ENCODE measurements around the gene MPV17. TPM values are rescaled to one million over a fixed set of nuclear protein-coding genes. Genes with fewer than 3 reads are reported as not detected.
A peak's percentile ranks its signal among the peaks of the same experiment; 100 is the strongest.

MPV17 gene
- total and polyA plus RNA-seq, 8 donors = 24.8 to 71.8 (median 35.1) TPM

DNA sequence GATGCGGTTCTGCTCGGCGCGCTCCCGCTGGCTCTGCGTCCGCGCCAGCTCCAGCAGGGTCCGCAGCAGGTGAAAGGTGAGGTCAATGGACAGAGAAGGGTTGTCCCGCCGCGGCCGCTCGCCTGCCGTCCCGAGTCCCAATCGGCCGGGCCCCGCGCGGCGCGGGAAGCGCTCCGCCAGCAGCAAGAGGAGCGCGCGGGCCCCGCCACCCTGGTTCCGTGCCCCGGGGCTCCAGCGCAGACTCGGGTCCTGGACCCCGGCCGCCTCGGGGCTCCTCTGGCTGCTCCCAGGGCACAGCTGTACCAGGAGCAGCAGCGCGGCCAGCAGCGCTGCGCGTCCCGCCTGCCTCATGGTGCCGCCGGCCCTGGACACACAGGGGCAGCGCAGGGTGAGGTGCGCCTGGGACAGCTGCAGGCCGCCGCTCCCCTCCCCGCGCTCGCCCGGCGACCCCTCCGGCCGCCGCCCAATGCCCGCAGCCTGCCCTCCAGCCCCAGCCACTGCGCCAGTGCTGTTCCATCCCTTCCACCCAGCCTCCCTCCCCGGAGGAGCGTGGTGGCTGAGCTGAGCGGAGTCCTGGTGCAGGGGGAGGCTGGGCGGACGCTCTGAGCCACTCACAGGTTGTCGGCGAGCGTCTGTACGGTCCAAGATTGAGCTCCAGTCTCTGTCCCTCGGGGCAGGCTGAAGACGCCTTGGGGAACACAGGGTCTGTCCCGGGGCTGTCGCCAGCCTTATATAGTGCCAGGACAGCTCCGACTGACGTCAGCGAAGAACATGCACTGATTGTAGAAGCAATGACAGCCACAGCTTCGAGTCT lies 15.1 kb downstream of the MPV17 start:
- Histone ChIP-seq H3K27ac (no peak overlapping the region), H3K36me3 (no peaks in the 10 kb centered on the region), H3K27me3 (peaks cover 0 to 12% (median 3%) of the 10 kb centered on the region in 4 donors), H3K4me1 (peaks cover 0 to 11% (median 8%) of the 10 kb centered on the region in 3 donors), H3K9me3 (no peaks in the 10 kb centered on the region), H3K4me3 (no peak overlapping the region)
- 6 to 9% methylated on average over 58 to 75 of the region's 75 CpGs for WGBS, 2 donors
- ATAC-seq = peak in 1 of 4 donors; percentile 19
- intact Hi-C loops (cut with DNase I) = no loop called here
- DNase-seq = peak in 2 of 6 donors; percentile 58 to 67
- FAIRE-seq = no peak
- TF ChIP-seq, protein P1, sequence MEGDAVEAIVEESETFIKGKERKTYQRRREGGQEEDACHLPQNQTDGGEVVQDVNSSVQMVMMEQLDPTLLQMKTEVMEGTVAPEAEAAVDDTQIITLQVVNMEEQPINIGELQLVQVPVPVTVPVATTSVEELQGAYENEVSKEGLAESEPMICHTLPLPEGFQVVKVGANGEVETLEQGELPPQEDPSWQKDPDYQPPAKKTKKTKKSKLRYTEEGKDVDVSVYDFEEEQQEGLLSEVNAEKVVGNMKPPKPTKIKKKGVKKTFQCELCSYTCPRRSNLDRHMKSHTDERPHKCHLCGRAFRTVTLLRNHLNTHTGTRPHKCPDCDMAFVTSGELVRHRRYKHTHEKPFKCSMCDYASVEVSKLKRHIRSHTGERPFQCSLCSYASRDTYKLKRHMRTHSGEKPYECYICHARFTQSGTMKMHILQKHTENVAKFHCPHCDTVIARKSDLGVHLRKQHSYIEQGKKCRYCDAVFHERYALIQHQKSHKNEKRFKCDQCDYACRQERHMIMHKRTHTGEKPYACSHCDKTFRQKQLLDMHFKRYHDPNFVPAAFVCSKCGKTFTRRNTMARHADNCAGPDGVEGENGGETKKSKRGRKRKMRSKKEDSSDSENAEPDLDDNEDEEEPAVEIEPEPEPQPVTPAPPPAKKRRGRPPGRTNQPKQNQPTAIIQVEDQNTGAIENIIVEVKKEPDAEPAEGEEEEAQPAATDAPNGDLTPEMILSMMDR (IDR thresholded peaks at IDR 0.05) = no peak

DNA sequence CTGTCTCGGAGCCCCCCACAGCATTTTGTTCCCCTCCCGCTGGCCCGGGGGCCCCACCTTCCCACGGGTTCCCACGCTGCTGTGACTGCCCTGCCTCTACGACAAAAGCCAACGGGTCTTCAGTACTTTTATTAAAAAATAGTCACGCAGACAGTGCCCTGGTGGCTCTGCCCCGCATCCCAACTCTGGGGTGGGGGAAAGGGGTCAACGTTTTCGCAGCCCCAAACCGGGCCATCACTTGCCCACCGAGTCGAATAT lies 15.7 kb downstream of the MPV17 start:
- Histone ChIP-seq H3K9me3 (no peaks in the 10 kb centered on the region), H3K36me3 (no peaks in the 10 kb centered on the region), H3K4me1 (peaks cover 0 to 11% (median 8%) of the 10 kb centered on the region in 3 donors), H3K27me3 (peaks cover 0 to 12% (median 3%) of the 10 kb centered on the region in 4 donors), H3K4me3 (no peak overlapping the region), H3K27ac (no peak overlapping the region)
- intact Hi-C loops (cut with DNase I) = no loop called here
- WGBS, 2 donors = 8 to 9% methylated on average over 11 to 14 of the region's 14 CpGs
- DNase-seq = no peak
- no peak for FAIRE-seq
- TF ChIP-seq, protein P1 (IDR thresholded peaks at IDR 0.05) = no peak
- ATAC-seq = no peak

DNA sequence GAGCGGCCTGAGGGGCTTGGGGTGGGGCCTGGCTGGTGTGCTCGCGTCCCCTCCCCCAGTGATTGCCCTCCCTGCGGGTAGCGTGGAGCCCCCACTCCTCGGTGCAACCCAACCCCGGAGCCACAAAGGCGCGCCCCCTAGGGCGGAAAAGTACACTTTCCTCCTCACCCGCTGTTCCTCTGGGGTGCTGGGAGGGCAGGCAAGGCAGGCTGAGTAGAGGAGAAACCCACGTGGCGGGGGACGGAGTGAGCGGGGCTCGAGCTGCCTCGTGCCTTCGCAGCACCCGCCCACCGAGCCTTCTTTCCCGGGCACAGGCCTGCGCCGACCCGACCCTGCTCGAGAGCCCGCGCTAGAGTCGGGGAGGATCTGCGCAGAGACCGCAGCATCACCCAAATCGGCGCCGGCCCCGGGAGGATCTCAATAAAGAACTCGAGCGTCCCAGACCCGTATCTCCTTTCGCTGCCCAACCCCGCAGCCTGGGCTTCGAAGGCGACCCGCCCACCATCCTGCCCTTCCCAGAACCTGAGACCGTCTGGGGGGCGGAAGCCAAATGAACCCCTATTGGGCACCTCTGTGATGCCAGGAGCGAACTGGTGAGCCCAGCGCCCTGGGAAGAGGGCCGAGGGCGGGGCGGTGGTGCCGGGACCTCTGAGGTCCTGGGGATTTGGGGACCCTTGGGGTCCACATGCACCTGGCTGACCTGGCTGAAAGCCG lies 16.2 kb downstream of the MPV17 start:
- Histone ChIP-seq H3K4me3 (no peak overlapping the region), H3K36me3 (no peaks in the 10 kb centered on the region), H3K27me3 (peaks cover 0 to 12% (median 3%) of the 10 kb centered on the region in 4 donors), H3K4me1 (peaks cover 0 to 11% (median 8%) of the 10 kb centered on the region in 3 donors), H3K9me3 (no peaks in the 10 kb centered on the region), H3K27ac (no peak overlapping the region)
- 6 to 7% methylated on average over 42 to 51 of the region's 51 CpGs for WGBS, 2 donors
- TF ChIP-seq, protein P1 (IDR thresholded peaks at IDR 0.05) = no peak
- ATAC-seq (peak in 3 of 4 donors; percentile 2 to 9 (median 8)), FAIRE-seq (no peak), DNase-seq (peak in 2 of 6 donors; percentile 61 to 80)
- intact Hi-C loops (cut with DNase I) = no loop called here

DNA sequence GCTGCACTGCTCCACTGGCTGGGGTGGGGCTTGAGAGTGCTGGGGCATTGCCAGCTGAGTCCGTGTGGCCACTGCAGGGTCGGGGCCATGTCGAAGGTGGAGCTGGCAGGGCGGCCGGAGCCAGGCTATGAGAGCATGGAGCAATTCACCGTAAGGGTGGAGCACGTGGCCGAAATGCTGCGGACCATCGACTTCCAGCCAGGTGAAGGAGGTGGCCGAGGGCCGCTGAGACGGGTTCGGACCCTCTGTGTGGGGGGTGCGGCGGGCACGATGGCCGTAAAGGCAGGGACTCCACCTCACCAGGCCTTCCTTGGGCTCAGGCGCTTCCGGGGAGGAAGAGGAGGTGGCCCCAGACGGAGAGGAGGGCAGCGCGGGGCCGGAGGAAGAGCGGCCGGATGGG lies 16.8 kb downstream of the MPV17 start:
- ATAC-seq (peak in 3 of 4 donors; percentile 3 to 5 (median 4)), DNase-seq (peak in 4 of 6 donors; percentile 21 to 61 (median 43)), FAIRE-seq (no peak)
- H3K9me3 ChIP-seq = no peaks in the 10 kb centered on the region
- TF ChIP-seq, protein P1 (IDR thresholded peaks at IDR 0.05) = no peak
- no peak overlapping the region for H3K27ac ChIP-seq
- no peaks in the 10 kb centered on the region for H3K36me3 ChIP-seq
- no peak overlapping the region for H3K4me3 ChIP-seq
- H3K27me3 ChIP-seq = peaks cover 0 to 12% (median 3%) of the 10 kb centered on the region in 4 donors
- 21 to 22% methylated on average over 23 to 26 of the region's 26 CpGs for WGBS, 2 donors
- intact Hi-C loops (cut with DNase I) = no loop called here
- H3K4me1 ChIP-seq = peaks cover 0 to 11% (median 8%) of the 10 kb centered on the region in 3 donors

Data from pancreas (tissue), 10 donors.